Activated T-helper 1 cell treated with Interleukin-2 at 50 U/mL for 16 hours (primary cell): Measurements from ENCODE around the gene CTBP2.

ENCODE experiments used
- DNase-seq: peaks from one replicate; pipeline ENCODE4 v3.0.0-alpha.2; 2020; ENCODE audit warnings: low read depth

CTBP2 gene

DNA sequence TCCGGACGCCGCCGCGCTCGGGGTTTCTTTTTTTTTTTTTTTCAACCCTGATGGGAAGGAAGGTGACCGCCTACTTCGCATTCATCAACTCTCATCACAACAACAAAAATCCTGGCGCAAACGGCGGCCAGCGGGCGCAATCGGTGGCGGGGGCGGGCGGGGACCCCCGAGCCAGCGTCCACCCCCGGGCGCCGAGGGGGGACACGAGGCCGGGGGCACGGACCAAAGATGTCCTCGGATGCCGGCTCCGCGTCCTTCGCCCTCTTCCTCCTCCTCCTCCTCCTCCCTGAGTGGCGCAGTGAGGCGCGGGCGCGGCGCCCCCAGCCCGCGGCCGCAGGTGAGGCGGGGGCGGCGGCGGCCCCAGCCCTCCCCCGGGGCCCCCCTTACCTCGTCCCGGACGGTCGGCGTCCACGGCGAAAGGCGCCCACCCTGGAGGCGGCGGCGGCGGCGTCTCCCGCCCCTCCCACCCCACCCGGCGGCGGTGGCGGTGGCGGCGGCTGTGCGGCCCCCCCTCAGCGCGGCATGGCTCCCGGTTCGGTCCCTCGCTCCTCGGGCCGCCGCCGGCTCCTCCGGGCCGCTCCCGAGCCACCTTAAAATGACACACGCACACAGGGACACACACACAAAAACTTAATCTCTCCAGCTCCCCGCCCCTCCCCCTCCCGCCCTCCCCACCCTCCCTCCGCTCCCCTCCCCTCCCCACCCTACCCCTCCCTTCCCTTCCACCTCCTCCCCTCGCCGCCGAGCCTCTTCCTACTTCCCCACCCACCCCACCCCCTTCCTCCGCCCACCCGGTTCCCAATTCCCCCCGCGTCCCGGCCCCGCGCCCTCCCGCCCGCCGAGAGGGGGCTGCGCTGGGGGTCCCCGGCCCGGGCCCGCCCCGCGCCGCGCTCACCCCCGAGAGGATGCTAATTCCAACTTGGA lies at the start of gene CTBP2:
TSS of gene CTBP2 (minus strand) at position 632 of the 924 bp plus-strand sequence.
- DNase-seq, result no peak

GRCh38 chr10:125209591-125210355 lies 49.4 kb upstream of the CTBP2 start:
- DNase-seq, result no peak

- DNase-seq, result no peak
Measured at GRCh38 chr10:125208854-125209565, 48.6 kb upstream of the CTBP2 start.

DNA sequence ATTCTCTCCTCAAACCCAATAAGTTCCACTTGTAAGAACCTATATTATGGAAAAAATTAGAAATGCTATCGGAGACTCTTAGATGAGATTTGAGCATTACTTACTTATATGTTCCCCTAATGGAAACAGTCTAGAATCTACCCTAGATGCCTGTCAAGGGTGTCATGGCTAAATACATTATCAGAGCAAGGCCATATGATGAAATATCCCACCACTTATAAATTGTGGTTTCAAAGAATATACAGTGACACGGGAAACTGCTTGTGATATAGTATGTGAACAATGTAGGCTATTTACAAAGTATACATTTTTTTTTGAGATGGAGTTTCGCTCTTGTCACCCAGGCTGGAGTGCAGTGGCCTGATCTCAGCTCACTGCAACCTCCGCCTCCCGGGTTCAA lies 46.3 kb upstream of the CTBP2 start:
- DNase-seq, result no peak

DNA sequence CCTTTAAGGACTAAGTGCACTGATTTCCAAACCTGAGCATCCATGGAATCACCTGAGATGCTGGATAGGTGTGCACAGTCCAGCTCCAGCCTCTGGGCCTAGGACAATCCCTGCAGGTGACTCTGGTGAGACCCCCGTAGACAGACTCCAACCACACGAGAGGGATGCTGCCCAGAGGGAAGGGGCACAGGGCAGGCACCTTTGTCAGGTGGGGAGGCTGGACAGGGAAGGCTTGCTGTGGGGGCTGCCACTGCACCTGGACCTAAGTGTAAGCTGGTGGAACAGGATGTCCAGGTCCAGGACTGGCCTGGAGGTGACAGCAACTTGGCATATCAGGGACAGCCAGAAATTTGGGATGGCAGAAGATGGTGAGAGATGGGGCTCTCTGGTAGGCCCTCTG lies 45.1 kb upstream of the CTBP2 start:
- DNase-seq, result no peak

DNA sequence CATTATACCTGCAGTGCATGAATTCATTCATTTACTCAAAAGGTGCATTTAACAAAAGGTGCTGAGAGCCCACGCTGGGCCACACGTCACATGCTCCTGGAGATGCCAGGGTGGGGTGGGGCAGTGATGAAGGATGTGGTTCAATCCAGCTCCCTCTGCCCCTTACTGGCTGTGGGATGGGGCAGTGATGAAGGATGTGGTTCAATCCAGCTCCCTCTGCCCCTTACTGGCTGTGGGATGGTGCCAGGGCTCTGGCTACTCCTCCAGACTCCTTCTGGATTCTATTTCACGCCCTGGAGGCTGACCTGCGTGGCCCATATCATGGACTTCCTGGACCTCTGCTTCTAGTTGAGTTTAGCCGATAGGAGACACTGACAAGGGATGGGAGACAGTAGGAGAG lies 44.0 kb upstream of the CTBP2 start:
- DNase-seq, result no peak

DNA sequence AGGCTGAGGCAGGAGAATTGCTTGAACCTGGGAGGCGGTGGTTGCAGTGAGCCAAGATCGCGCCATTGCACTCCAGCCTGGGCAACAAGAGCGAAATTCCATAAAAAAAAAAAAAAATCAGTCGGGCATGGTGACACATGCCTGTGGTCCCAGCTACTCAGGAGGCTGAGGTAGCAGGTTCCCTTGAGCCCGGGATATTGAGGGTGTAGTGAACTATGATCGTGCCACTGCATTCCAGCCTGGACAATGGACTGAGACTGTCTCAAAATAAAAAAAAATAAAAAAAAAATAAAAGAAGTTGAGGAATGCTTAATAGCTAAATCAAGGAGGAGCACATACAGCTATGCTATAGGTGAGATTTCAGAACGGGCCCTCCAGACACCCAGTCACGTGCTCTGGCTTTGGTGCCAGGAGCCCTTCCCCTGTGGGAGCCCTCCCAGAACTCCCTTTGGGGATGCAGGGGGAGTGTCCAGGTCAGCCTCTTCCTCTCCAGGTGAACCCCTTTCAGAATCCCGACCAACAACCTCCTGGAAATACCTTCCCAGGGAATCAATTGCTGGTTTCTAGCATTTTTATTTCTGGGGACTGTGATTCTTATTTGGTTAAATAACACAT lies 42.9 kb upstream of the CTBP2 start:
- DNase-seq, result no peak

- no peak for DNase-seq
Measured at GRCh38 chr10:125201791-125202622, 41.6 kb upstream of the CTBP2 start.

DNA sequence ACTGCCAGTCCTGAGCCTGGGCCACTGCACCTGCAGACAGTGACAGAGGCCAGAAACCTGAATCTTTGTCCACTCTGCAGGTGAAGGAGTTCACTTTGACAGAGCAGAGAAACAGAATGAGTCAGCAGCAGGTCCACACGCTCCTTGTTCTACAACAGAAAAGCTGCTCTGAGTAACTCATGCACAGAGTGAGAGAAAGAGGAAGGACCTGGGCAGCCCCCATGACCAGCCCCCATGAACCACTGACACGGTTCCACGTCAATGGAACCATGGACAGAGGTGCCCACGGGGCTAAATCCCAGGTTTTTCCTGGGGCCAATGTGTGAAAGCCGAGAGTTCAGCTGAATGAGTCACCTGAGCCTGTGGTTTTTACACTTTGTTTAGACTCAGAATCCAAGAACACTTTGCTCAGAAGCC lies 40.8 kb upstream of the CTBP2 start:
- no peak for DNase-seq

DNA sequence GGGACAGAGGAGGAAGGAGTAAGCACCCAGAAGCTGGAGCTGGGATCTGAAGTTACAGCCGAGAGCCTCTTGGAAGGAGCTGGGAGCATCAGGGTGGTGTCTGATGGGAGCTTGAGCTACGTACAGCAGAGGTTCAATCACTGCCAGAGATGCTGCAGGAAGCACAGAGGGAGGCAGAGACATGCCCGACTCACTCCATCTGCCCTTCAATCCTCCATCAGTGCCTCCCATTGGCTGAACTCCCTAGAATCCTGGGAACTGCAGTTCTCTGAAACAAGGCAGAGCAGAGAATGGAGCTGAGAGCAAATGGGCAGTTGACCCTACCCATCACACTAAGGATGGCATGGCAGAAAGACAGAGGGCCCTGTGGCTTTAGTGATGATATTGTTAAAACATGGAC lies 40.0 kb upstream of the CTBP2 start:
- no peak for DNase-seq

GRCh38 chr10:125199270-125199669 lies 38.9 kb upstream of the CTBP2 start:
- no peak for DNase-seq

- no peak for DNase-seq
Measured at GRCh38 chr10:125194814-125195213, 34.5 kb upstream of the CTBP2 start.

- no peak for DNase-seq
Measured at GRCh38 chr10:125193306-125193877, 33.0 kb upstream of the CTBP2 start.

- DNase-seq, result no peak
Measured at GRCh38 chr10:125192620-125193019, 32.3 kb upstream of the CTBP2 start.

- no peak for DNase-seq
Measured at GRCh38 chr10:125192005-125192404, 31.6 kb upstream of the CTBP2 start.

DNA sequence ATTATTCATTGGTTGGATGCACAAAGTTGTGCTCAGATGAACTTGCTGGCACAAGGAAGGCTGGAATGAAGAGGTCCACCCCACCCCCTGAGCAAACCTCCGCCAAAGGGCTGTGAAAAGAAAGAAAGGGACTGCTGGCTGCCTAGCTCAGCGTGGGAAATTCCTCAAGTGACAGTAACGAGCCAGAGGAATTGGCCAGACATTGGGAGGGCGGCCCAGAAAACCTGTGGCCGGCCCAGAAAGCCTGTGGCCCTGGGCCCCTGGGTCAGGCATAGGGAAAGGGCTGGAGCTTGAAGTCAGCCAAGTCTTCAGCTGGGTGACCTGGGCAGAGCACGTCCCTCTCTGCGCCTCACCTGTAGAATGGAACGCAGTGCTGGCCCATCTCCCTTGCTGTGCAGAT lies 30.6 kb upstream of the CTBP2 start:
- DNase-seq, result no peak

- DNase-seq, result no peak
Measured at GRCh38 chr10:125190414-125190813, 30.1 kb upstream of the CTBP2 start.

- no peak for DNase-seq
Measured at GRCh38 chr10:125189162-125189561, 28.8 kb upstream of the CTBP2 start.

GRCh38 chr10:125187238-125188194 lies 27.2 kb upstream of the CTBP2 start:
- no peak for DNase-seq
